Measurements from ENCODE around the gene MAML3.

MAML3 gene

DNA sequence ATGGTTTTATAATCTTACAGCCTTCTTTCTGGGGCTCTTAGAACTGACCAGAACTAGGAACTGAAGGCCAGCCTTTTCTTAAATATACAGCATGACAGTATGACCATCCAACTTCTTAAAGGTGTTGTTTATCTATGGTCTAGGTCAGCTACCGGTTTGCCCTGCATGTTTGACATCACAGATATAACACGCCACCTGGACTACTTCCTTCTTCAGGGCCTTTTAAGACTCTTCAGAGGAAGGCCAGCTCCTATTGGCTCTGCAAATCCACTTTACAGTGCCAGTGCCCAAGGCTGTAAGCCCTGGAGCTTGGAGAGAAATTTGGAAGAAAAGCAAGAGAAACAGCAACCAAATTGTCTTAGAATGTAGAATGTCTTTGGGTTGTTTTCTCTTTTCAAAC, 302.9 kb downstream of the MAML3 start:
- FAIRE-seq (no peak), DNase-seq (ENCODE audit: insufficient read length, low spot score) (no peak)

DNA sequence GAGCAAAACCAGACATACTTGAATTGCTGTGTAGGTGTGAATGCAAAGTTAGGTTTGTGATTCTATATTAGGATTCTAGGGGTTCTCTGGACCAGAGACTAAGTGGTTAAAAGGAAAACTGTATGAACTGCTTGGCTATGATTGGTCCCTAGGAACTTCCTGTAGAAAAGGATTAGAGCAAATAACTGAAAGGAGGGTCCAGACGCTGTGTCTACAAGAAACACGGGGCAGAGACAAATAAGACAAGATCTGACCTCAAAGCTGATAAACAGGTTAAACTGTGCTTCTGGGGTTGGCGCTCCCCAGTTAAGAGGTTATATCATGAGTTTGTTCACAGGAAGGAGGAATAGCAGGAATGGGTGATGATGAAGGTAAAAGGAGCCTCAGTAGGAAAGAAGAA, 304.8 kb downstream of the MAML3 start:
- DNase-seq (ENCODE audit: insufficient read length, low spot score) (no peak), FAIRE-seq (no peak)
- TF ChIP-seq POLR2AphosphoS5 (IDR thresholded peaks at IDR 0.05; ENCODE audit: low read depth, low read length) (no peak), TAF1 (IDR thresholded peaks at IDR 0.05; ENCODE audit: low read depth, low read length) (no peak), POU2F2 (IDR thresholded peaks at IDR 0.05; ENCODE audit: low read depth, low read length) (no peak), SPI1 (IDR thresholded peaks at IDR 0.05; ENCODE audit: low read depth, low read length) (no peak), PAX5 (IDR thresholded peaks at IDR 0.05; ENCODE audit: insufficient read depth, low read length, severe bottlenecking) (no peak), POLR2A (IDR thresholded peaks at IDR 0.05; ENCODE audit: low read depth, low read length) (no peak)

More for the DNA sequence above, 302.9 kb downstream of the MAML3 start:
- no peak for TF ChIP-seq POU2F2 (IDR thresholded peaks at IDR 0.05; ENCODE audit: low read depth, low read length)
- no peak for TF ChIP-seq TAF1 (IDR thresholded peaks at IDR 0.05; ENCODE audit: low read depth, low read length)
- no peak for TF ChIP-seq SPI1 (IDR thresholded peaks at IDR 0.05; ENCODE audit: low read depth, low read length)
- no peak for TF ChIP-seq POLR2A (IDR thresholded peaks at IDR 0.05; ENCODE audit: low read depth, low read length)
- TF ChIP-seq PAX5 (IDR thresholded peaks at IDR 0.05; ENCODE audit: insufficient read depth, low read length, severe bottlenecking) = no peak
- TF ChIP-seq POLR2AphosphoS5 (IDR thresholded peaks at IDR 0.05; ENCODE audit: low read depth, low read length) = no peak

DNA sequence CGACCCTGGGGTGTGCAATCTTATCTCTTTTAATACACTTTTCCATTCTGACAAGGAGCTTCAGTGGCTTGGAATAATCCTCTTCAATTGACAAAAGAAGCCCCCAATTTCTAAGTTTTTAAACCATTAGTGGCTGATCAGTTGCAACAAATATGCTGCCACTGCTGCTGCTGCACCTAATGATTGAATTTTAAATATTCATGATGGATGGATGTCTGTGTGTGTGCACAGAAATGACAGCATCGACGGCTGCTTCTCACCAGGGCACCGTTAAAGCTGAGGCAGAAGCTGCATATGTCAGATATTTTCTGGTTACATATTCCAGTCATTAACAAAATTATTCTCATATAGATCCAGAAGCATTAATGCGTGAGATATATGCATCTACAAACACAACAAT, 306.0 kb downstream of the MAML3 start:
- DNase-seq (ENCODE audit: insufficient read length, low spot score) (no peak), FAIRE-seq (no peak)
- TF ChIP-seq POLR2A (IDR thresholded peaks at IDR 0.05; ENCODE audit: low read depth, low read length) (no peak), PAX5 (IDR thresholded peaks at IDR 0.05; ENCODE audit: insufficient read depth, low read length, severe bottlenecking) (no peak), SPI1 (IDR thresholded peaks at IDR 0.05; ENCODE audit: low read depth, low read length) (no peak), TAF1 (IDR thresholded peaks at IDR 0.05; ENCODE audit: low read depth, low read length) (no peak), POLR2AphosphoS5 (IDR thresholded peaks at IDR 0.05; ENCODE audit: low read depth, low read length) (no peak), POU2F2 (IDR thresholded peaks at IDR 0.05; ENCODE audit: low read depth, low read length) (no peak)

DNA sequence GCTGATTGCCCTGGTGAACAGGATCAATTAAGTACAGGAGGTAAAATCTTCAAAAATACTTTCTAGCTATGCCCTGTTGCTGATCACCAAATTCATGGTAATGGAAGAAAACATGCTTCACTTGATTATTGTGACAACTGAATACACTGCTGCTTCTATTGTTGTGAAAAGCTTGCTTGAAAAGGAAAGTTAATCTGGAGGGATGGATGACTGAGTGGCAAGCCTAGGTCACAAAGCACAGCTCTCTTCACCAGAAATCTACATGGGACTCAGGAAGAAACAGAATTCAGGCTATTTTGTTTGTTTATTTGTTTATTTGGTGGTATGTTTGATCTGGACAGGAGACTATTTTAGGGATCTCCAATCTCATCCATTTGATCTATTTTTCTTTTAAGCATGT, 306.4 kb downstream of the MAML3 start:
- no peak for FAIRE-seq
- TF ChIP-seq POLR2AphosphoS5 (IDR thresholded peaks at IDR 0.05; ENCODE audit: low read depth, low read length) (no peak), TAF1 (IDR thresholded peaks at IDR 0.05; ENCODE audit: low read depth, low read length) (no peak), SPI1 (IDR thresholded peaks at IDR 0.05; ENCODE audit: low read depth, low read length) (no peak), POU2F2 (IDR thresholded peaks at IDR 0.05; ENCODE audit: low read depth, low read length) (no peak), PAX5 (IDR thresholded peaks at IDR 0.05; ENCODE audit: insufficient read depth, low read length, severe bottlenecking) (no peak), POLR2A (IDR thresholded peaks at IDR 0.05; ENCODE audit: low read depth, low read length) (no peak)

DNA sequence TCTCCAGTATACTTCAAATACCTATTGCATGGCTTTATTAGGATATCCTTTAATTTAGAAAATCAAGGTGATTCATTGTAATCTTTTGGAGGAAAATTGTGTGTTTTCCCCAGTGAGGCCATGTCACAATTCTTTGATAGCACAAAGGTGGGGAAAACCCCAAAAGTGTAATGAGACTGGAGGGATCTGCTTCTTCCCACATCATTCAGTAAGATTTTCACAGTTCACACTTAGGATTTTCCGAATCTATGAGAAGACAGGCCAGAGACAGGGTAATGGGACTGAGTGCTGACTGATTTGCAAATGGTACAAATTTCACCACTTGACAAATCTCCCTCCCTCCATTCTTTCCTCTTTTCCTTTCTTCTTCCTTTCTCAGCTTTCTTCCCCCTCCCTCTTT, 307.2 kb downstream of the MAML3 start:
- FAIRE-seq (no peak), DNase-seq (ENCODE audit: insufficient read length, low spot score) (no peak)
- TF ChIP-seq POLR2A (IDR thresholded peaks at IDR 0.05; ENCODE audit: low read depth, low read length) (no peak), TAF1 (IDR thresholded peaks at IDR 0.05; ENCODE audit: low read depth, low read length) (no peak), SPI1 (IDR thresholded peaks at IDR 0.05; ENCODE audit: low read depth, low read length) (no peak), POLR2AphosphoS5 (IDR thresholded peaks at IDR 0.05; ENCODE audit: low read depth, low read length) (no peak), POU2F2 (IDR thresholded peaks at IDR 0.05; ENCODE audit: low read depth, low read length) (no peak), PAX5 (IDR thresholded peaks at IDR 0.05; ENCODE audit: insufficient read depth, low read length, severe bottlenecking) (no peak)

More for the DNA sequence above, 306.4 kb downstream of the MAML3 start:
- no peak for DNase-seq (ENCODE audit: insufficient read length, low spot score)

DNA sequence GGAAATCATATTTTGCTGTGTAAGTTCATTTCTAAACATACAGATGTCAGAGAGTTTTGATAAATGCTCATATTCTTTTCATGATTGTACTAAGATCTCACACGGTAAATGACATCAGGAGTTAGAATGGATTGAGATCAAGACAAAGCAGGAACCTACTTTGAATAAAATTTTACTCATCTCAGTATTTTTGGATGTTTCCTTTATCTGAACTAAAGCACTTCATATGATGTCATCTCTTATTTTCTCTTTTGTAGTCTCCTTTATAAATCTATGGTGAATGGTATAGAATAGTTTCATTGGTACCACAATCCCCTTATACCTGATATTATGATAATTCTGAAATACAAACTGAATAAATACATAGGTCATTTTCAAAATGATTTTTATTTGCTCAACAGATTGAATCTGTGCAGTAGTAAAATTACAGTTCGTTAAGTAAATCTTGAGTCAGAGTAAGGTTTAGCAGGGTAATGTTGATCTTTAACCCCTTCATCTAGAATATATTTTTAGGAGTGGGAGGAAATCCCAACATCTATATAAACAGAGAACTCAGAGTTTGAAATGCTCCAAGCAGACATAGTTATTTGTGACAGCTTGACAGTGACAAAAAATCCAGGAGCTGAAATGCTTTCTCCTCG, 308.4 kb downstream of the MAML3 start:
- FAIRE-seq (no peak), DNase-seq (ENCODE audit: insufficient read length, low spot score) (no peak)
- TF ChIP-seq POU2F2 (IDR thresholded peaks at IDR 0.05; ENCODE audit: low read depth, low read length) (no peak), POLR2AphosphoS5 (IDR thresholded peaks at IDR 0.05; ENCODE audit: low read depth, low read length) (no peak), POLR2A (IDR thresholded peaks at IDR 0.05; ENCODE audit: low read depth, low read length) (no peak), TAF1 (IDR thresholded peaks at IDR 0.05; ENCODE audit: low read depth, low read length) (no peak), SPI1 (IDR thresholded peaks at IDR 0.05; ENCODE audit: low read depth, low read length) (no peak), PAX5 (IDR thresholded peaks at IDR 0.05; ENCODE audit: insufficient read depth, low read length, severe bottlenecking) (no peak)

DNA sequence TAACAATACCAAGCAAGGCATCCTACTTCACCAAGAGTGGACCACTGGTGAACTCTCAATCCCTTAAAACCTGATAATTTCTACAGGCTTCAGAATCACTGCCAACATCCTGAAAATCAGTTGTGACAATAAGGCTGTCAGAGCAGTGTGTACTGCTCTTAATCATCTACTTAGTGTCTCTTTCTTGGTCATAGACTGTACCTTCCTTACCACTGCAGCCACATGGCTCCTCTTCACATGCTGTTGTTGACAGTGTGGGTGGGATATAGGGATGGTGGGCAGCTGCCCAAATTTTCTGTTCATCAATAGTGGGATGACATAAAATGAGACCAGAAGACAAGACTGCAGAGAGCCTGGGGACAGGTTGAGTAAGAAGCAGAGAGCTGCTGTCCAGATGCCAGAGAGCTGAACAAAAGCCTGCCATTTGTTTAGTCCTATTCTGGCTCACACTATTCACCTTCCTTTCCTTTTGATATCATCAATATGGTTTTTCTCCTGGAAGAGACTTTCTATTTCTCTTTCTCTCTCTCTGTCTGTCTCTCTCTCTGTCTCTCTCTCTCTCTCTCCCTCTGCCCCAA, 309.4 kb downstream of the MAML3 start:
- FAIRE-seq (no peak), DNase-seq (ENCODE audit: insufficient read length, low spot score) (no peak)
- TF ChIP-seq SPI1 (IDR thresholded peaks at IDR 0.05; ENCODE audit: low read depth, low read length) (no peak), TAF1 (IDR thresholded peaks at IDR 0.05; ENCODE audit: low read depth, low read length) (no peak), PAX5 (IDR thresholded peaks at IDR 0.05; ENCODE audit: insufficient read depth, low read length, severe bottlenecking) (no peak), POLR2AphosphoS5 (IDR thresholded peaks at IDR 0.05; ENCODE audit: low read depth, low read length) (no peak), POLR2A (IDR thresholded peaks at IDR 0.05; ENCODE audit: low read depth, low read length) (no peak), POU2F2 (IDR thresholded peaks at IDR 0.05; ENCODE audit: low read depth, low read length) (no peak)

DNA sequence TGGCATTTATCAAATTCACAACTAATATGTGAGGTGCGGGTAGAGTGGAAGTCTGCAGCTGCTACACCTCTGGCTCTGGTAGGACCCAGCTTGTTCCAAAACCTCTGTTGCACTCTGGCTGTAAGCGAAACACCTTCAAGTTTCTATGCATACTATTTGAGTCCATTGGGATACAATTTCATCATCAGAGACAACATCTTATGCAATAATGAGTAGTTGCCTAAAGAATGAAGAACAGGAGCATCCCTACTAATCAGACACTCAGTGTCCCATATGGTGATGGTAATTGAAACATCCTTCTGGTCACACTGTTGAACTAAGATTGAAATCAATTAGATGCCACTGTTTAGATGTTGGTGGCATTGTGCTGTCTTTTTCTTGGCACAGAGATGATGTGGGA, 309.9 kb downstream of the MAML3 start:
- FAIRE-seq = peak; percentile 33
- no peak for TF ChIP-seq SPI1 (IDR thresholded peaks at IDR 0.05; ENCODE audit: low read depth, low read length)
- no peak for TF ChIP-seq PAX5 (IDR thresholded peaks at IDR 0.05; ENCODE audit: insufficient read depth, low read length, severe bottlenecking)
- TF ChIP-seq TAF1 (IDR thresholded peaks at IDR 0.05; ENCODE audit: low read depth, low read length) = no peak
- no peak for TF ChIP-seq POLR2A (IDR thresholded peaks at IDR 0.05; ENCODE audit: low read depth, low read length)
- no peak for TF ChIP-seq POLR2AphosphoS5 (IDR thresholded peaks at IDR 0.05; ENCODE audit: low read depth, low read length)
- no peak for TF ChIP-seq POU2F2 (IDR thresholded peaks at IDR 0.05; ENCODE audit: low read depth, low read length)
- DNase-seq (ENCODE audit: insufficient read length, low spot score) = no peak

DNA sequence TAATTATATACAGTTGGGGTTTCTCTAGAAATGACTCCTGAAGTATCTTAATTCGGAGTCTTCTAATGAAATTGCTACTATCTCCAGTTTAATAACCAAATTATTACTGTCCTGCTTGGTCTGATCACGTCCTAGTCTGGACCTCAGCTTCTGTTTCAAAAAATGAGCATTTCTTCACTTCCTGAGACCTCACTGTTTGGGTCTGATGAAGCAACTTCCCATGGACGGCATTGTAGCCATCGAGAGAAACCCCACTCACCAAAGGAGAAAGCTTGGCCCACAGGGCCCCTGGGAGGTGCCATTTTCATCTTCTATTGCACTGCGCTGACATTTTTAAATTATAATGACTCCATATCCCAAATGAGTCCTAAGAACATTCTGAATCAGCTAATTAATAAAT, 310.3 kb downstream of the MAML3 start:
- DNase-seq (ENCODE audit: insufficient read length, low spot score) (no peak), FAIRE-seq (no peak)
- TF ChIP-seq TAF1 (IDR thresholded peaks at IDR 0.05; ENCODE audit: low read depth, low read length) (no peak), POU2F2 (IDR thresholded peaks at IDR 0.05; ENCODE audit: low read depth, low read length) (no peak), POLR2AphosphoS5 (IDR thresholded peaks at IDR 0.05; ENCODE audit: low read depth, low read length) (no peak), SPI1 (IDR thresholded peaks at IDR 0.05; ENCODE audit: low read depth, low read length) (no peak), PAX5 (IDR thresholded peaks at IDR 0.05; ENCODE audit: insufficient read depth, low read length, severe bottlenecking) (no peak), POLR2A (IDR thresholded peaks at IDR 0.05; ENCODE audit: low read depth, low read length) (no peak)

Data from GM12891 (cell line).